ENCODE measurements around the gene PXYLP1. TPM values are rescaled to one million over a fixed set of nuclear protein-coding genes. Genes with fewer than 3 reads are reported as not detected.

The PXYLP1 gene
- total RNA-seq, 1 experiment from 2014 or later = 6.2 TPM

- ATAC-seq = no peak
- TF ChIP-seq EZH2 (IDR thresholded peaks at IDR 0.05; ENCODE audit: low read length, unreplicated experiment) = no peak
- no peak for TF ChIP-seq EZH2phosphoT487 (IDR thresholded peaks at IDR 0.05; ENCODE audit: borderline replicate concordance, low read length)
- TF ChIP-seq CTCF (conservative IDR thresholded peaks at IDR 0.05; ENCODE audit: low read depth, low read length) = no peak
- CTCF ChIA-PET = no interaction called here
Measured at GRCh38 chr3:141236361-141236760, 4.7 kb downstream of the PXYLP1 start.

GRCh38 chr3:141237701-141238521, 6.3 kb downstream of the PXYLP1 start:
- Histone ChIP-seq H3F3A (ENCODE audit: low read length, unreplicated experiment) (no peaks in the 10 kb centered on the region), H3K9ac (ENCODE audit: low read length) (no peak overlapping the region), H3K9me3 (ENCODE audit: low read length) (no peaks in the 10 kb centered on the region), H3K27ac (ENCODE audit: low read length) (no peak overlapping the region), H3K79me2 (ENCODE audit: low read length) (no peaks in the 10 kb centered on the region), H3K9me2 (replicated peaks; ENCODE audit: low read length) (no peaks in the 10 kb centered on the region), H3K4me3 (ENCODE audit: low read length) (no peak overlapping the region), H3K4me2 (ENCODE audit: low read length) (no peak overlapping the region), H3K27me3 (ENCODE audit: low read length) (no peaks in the 10 kb centered on the region), H4K20me1 (ENCODE audit: low read length) (no peaks in the 10 kb centered on the region), H2AFZ (ENCODE audit: low read length) (no peak overlapping the region), H3K36me3 (ENCODE audit: low read depth, low read length) (no peaks in the 10 kb centered on the region), H3K4me1 (ENCODE audit: insufficient read depth, low read length) (no peaks in the 10 kb centered on the region; the same call in 1 of the 2 replicates)
- CTCF ChIA-PET = no interaction called here
- TF ChIP-seq EZH2phosphoT487 (IDR thresholded peaks at IDR 0.05; ENCODE audit: borderline replicate concordance, low read length) = no peak
- TF ChIP-seq CTCF (conservative IDR thresholded peaks at IDR 0.05; ENCODE audit: low read depth, low read length) = no peak
- no peak for TF ChIP-seq EZH2 (IDR thresholded peaks at IDR 0.05; ENCODE audit: low read length, unreplicated experiment)
- DNase-seq = no peak
- ATAC-seq = no peak
- no TSS peak for BruUV-seq (replicated peaks)
- intact Hi-C loops (cut with micrococcal nuclease) = no loop called here
- POLR2A ChIA-PET (ENCODE audit: unreplicated experiment) = no interaction called here

More at GRCh38 chr3:141236361-141236760, 4.7 kb downstream of the PXYLP1 start:
- H3K4me3 ChIP-seq (ENCODE audit: low read length) = no peak overlapping the region
- no peaks in the 10 kb centered on the region for H3K9me2 ChIP-seq (replicated peaks; ENCODE audit: low read length)
- H3K27me3 ChIP-seq (ENCODE audit: low read length) = no peaks in the 10 kb centered on the region
- no peaks in the 10 kb centered on the region for H3K9me3 ChIP-seq (ENCODE audit: low read length)
- no peak overlapping the region for H3K4me2 ChIP-seq (ENCODE audit: low read length)
- BruUV-seq (replicated peaks) = no TSS peak
- H3K27ac ChIP-seq (ENCODE audit: low read length) = no peak overlapping the region
- POLR2A ChIA-PET (ENCODE audit: unreplicated experiment) = no interaction called here
- H3K36me3 ChIP-seq (ENCODE audit: low read depth, low read length) = no peaks in the 10 kb centered on the region
- no peaks in the 10 kb centered on the region for H3K79me2 ChIP-seq (ENCODE audit: low read length)
- intact Hi-C loops (cut with micrococcal nuclease) = no loop called here
- no peaks in the 10 kb centered on the region for H4K20me1 ChIP-seq (ENCODE audit: low read length)
- H3F3A ChIP-seq (ENCODE audit: low read length, unreplicated experiment) = no peaks in the 10 kb centered on the region
- no peak for DNase-seq
- H3K4me1 ChIP-seq (ENCODE audit: insufficient read depth, low read length) = peaks cover 5% of the 10 kb centered on the region; the same call in 1 of the 2 replicates
- no peak overlapping the region for H3K9ac ChIP-seq (ENCODE audit: low read length)
- H2AFZ ChIP-seq (ENCODE audit: low read length) = no peak overlapping the region
